Mammary epithelial cell (primary cell): ENCODE data around the gene TBC1D2.

ENCODE experiments used
- EZH2 ChIP-seq: IDR thresholded peaks from 2 replicates; pipeline ENCODE4 v1.6.1; 2012; ENCODE audit warnings: low read length, inconsistent platforms, borderline replicate concordance
- TF ChIP-seq, protein P1 (sequence below), 2 donors: IDR thresholded peaks in 1 of 2; conservative IDR thresholded peaks in 1 of 2; 2 replicates each; pipeline ENCODE4 v1.5.1; 2011 to 2012; ENCODE audit warnings: inconsistent platforms in 2 of 2, low read length in 2 of 2, mild to moderate bottlenecking in 2 of 2, control low read depth in 1 of 2, low read depth in 1 of 2; ENCODE audit not compliant: insufficient read depth in 1 of 2; ENCODE audit errors: extremely low read depth in 1 of 2

DNA sequence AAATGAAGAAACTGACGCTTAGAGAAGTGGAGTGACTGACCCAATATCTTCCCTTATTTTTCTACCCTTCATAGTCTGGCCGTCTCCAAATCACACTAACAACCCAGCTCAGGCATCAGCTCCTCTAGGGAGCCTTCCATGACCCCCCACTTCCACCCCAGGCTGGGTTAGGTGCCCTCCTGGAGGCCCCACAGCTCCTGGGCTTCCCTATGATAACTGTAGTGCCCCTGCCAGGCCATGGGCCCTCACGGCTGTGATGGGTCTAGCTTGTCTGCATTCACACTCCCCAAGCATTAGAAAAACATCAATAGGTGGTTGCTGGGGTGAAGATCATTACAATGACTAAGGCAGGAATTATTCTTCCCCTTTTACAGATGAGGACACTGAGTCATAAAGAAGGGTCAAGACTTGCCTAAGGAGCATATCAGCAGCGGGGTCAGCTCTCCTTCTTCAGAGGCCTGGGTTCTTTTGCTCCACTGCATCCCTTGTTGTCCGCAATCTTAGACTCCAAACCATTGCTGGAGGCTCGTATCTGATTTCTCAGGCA is 70.4 kb downstream of the TBC1D2 start:
- TF ChIP-seq, protein P1, sequence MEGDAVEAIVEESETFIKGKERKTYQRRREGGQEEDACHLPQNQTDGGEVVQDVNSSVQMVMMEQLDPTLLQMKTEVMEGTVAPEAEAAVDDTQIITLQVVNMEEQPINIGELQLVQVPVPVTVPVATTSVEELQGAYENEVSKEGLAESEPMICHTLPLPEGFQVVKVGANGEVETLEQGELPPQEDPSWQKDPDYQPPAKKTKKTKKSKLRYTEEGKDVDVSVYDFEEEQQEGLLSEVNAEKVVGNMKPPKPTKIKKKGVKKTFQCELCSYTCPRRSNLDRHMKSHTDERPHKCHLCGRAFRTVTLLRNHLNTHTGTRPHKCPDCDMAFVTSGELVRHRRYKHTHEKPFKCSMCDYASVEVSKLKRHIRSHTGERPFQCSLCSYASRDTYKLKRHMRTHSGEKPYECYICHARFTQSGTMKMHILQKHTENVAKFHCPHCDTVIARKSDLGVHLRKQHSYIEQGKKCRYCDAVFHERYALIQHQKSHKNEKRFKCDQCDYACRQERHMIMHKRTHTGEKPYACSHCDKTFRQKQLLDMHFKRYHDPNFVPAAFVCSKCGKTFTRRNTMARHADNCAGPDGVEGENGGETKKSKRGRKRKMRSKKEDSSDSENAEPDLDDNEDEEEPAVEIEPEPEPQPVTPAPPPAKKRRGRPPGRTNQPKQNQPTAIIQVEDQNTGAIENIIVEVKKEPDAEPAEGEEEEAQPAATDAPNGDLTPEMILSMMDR (conservative IDR thresholded peaks at IDR 0.05 in 1 of 2, IDR thresholded peaks at IDR 0.05 in 1 of 2; ENCODE audit: extremely low read depth in 1 of 2, insufficient read depth in 1 of 2, low read depth in 1 of 2, low read length in 2 of 2), result no peak
- TF ChIP-seq EZH2, result no peak
